Measurements from ENCODE around the gene IFT81. TPM values are rescaled to one million over a fixed set of nuclear protein-coding genes. Genes with fewer than 3 reads are reported as not detected.

Gene IFT81
- total RNA-seq, 1 donor from 2014 or later, result 18.7 TPM

GRCh38 chr12:110176745-110177144, 52.6 kb downstream of the IFT81 start:
- no peak for TF ChIP-seq CTCF (IDR thresholded peaks at IDR 0.05; ENCODE audit: unreplicated experiment)
- Mint-ChIP-seq H3K4me1 (ENCODE audit: unreplicated experiment) (no peaks in the 10 kb centered on the region), H3K9me3 (ENCODE audit: unreplicated experiment) (no peaks in the 10 kb centered on the region), H3K27ac (ENCODE audit: unreplicated experiment) (no peak overlapping the region), H3K4me3 (ENCODE audit: unreplicated experiment) (no peak overlapping the region), H3K27me3 (ENCODE audit: unreplicated experiment) (peaks cover 4% of the 10 kb centered on the region), H3K36me3 (ENCODE audit: low read depth, unreplicated experiment) (peaks cover 4% of the 10 kb centered on the region)
- no peak for DNase-seq (ENCODE audit: low spot score)

DNA sequence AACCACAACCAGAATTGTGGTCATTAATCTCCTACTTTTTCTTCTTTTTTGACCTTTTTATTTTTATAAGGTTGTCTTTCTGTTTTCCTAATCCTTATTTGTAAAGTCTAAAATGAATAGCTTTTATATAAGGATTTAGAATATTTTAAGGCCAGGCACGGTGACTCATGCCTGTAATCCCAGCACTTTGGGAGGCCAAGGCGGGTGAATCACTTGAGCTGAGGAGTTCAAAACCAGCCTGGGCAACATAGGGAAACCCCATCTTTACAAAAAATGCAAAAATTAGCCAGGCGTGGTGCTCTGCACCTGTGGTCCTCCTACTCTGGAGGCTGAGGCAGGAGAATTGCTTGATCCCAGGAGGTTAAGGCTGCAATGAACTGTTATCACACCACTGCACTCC, 55.1 kb downstream of the IFT81 start:
- TF ChIP-seq CTCF (IDR thresholded peaks at IDR 0.05; ENCODE audit: unreplicated experiment), result no peak
- peaks cover 4% of the 10 kb centered on the region for H3K27me3 Mint-ChIP-seq (ENCODE audit: unreplicated experiment)
- H3K36me3 Mint-ChIP-seq (ENCODE audit: low read depth, unreplicated experiment), result peaks cover 4% of the 10 kb centered on the region
- no peak for DNase-seq (ENCODE audit: low spot score)
- no peaks in the 10 kb centered on the region for H3K9me3 Mint-ChIP-seq (ENCODE audit: unreplicated experiment)
- H3K4me1 Mint-ChIP-seq (ENCODE audit: unreplicated experiment), result no peaks in the 10 kb centered on the region
- no peak overlapping the region for H3K27ac Mint-ChIP-seq (ENCODE audit: unreplicated experiment)
- no peak overlapping the region for H3K4me3 Mint-ChIP-seq (ENCODE audit: unreplicated experiment)

- no peak overlapping the region for H3K4me3 Mint-ChIP-seq (ENCODE audit: unreplicated experiment)
- H3K27ac Mint-ChIP-seq (ENCODE audit: unreplicated experiment), result no peak overlapping the region
- H3K4me1 Mint-ChIP-seq (ENCODE audit: unreplicated experiment), result no peaks in the 10 kb centered on the region
- no peak for TF ChIP-seq CTCF (IDR thresholded peaks at IDR 0.05; ENCODE audit: unreplicated experiment)
- H3K36me3 Mint-ChIP-seq (ENCODE audit: low read depth, unreplicated experiment), result peaks cover 9% of the 10 kb centered on the region
- peaks cover 4% of the 10 kb centered on the region for H3K27me3 Mint-ChIP-seq (ENCODE audit: unreplicated experiment)
- H3K9me3 Mint-ChIP-seq (ENCODE audit: unreplicated experiment), result no peaks in the 10 kb centered on the region
- no peak for DNase-seq (ENCODE audit: low spot score)
Measured at GRCh38 chr12:110180591-110181005, 56.4 kb downstream of the IFT81 start.

- H3K9me3 Mint-ChIP-seq (ENCODE audit: unreplicated experiment), result peaks cover 11% of the 10 kb centered on the region
- peaks cover 21% of the 10 kb centered on the region for H3K36me3 Mint-ChIP-seq (ENCODE audit: low read depth, unreplicated experiment)
- peak overlapping the region; percentile 56 for H3K4me3 Mint-ChIP-seq (ENCODE audit: unreplicated experiment)
- no peak for TF ChIP-seq CTCF (IDR thresholded peaks at IDR 0.05; ENCODE audit: unreplicated experiment)
- H3K27ac Mint-ChIP-seq (ENCODE audit: unreplicated experiment), result no peak overlapping the region
- no peak for DNase-seq (ENCODE audit: low spot score)
- no peaks in the 10 kb centered on the region for H3K4me1 Mint-ChIP-seq (ENCODE audit: unreplicated experiment)
- H3K27me3 Mint-ChIP-seq (ENCODE audit: unreplicated experiment), result no peaks in the 10 kb centered on the region
Measured at GRCh38 chr12:110182281-110182680, 58.1 kb downstream of the IFT81 start.

GRCh38 chr12:110183386-110183785, 59.2 kb downstream of the IFT81 start:
- Mint-ChIP-seq H3K36me3 (ENCODE audit: low read depth, unreplicated experiment) (peaks cover 25% of the 10 kb centered on the region), H3K27ac (ENCODE audit: unreplicated experiment) (no peak overlapping the region), H3K9me3 (ENCODE audit: unreplicated experiment) (peaks cover 11% of the 10 kb centered on the region), H3K4me3 (ENCODE audit: unreplicated experiment) (no peak overlapping the region), H3K4me1 (ENCODE audit: unreplicated experiment) (no peaks in the 10 kb centered on the region), H3K27me3 (ENCODE audit: unreplicated experiment) (no peaks in the 10 kb centered on the region)
- no peak for TF ChIP-seq CTCF (IDR thresholded peaks at IDR 0.05; ENCODE audit: unreplicated experiment)
- DNase-seq (ENCODE audit: low spot score), result no peak
